ENCODE results near the gene ATP8B3.

Gene ATP8B3

DNA sequence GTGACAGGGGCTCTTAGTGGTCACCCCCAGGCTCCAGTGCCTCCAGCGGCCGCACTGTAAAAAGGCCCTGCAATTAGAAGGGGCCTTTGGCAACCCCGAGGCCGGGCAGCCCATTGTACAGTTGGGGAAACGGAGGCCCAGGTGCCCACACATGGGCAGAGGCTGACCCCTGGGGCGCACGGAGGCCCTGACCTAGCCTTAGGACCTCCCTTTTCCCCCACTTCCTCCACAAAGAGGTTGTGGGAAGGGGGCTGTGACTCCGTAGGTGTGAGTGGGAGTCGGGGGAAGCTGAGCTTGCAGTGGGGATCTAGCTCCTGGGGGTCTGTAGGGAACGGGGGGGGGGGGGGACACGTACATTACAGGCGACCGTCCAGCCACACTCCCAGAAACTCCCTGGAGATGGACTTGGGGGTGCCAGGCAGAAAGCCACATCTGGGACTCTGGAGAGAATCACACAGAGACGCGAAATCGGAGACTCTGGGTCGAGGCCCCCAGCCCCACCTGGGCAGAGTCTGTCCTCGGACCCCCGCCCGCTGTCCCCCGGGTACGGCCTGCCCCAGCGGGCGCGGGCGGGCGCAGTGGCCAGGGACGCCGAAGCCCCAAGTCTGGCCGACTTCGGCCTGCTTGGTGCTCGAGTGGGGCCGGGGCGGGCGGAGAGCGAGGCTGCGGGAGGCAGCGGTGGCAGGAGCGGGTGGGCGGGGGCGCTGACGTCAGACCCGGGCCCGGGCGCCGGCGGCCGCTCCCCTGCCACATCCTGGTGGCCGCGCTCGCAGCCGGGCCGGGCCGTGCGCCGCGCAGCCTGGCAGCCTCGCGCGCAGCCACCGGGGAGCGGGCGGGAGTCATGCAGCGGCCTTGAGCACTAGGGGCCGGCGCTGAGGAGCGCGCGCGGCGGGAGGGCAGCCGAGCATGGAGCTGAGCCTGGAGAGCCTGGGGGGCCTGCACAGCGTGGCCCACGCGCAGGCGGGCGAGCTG is 59.0 kb downstream of the ATP8B3 start, which contains the start of gene ONECUT3:
Gene ONECUT3 (plus strand): TSS at position 750 of the 972 bp plus-strand sequence. CDS start 157 bp downstream, at position 907.
- no peak for DNase-seq

DNA sequence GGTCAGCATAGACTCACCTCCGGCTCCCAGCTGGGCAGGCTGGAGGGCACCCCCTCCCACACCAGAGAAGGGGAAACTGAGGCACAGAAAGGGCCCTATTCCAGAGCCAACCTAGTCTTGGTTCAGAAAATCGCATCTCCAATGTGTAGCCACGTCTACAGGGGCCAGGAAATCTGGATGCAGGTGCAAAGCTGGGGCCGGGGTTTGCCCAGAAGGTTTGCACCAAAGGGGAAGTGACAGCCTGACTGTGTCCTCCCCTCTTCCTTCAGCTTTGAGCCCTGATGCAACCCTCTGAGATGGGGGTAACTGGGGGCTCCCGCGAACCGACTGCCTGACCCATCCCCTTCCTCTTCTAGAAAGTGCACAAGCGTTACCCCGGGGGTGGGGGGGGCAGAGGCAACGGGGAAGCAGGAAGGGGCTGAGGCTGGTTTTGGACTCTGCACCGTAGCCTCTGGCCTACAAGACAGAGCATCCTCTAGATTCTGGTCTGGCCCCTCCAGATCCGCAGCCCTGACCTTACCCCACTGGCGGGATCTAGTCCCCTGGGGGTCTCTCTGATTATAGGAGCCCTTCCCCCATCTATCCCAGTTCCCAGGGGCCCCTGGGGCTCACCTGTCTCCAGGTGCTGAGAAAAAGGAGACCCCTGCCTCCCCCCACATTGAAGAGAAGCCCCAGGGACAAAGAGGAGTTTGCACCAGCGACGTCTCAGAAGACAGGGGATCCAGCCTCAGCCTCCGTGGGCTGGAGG is 59.9 kb downstream of the ATP8B3 start:
- no peak for DNase-seq

- DNase-seq, result no peak
Observed at GRCh38 chr19:1751367-1752008, 60.6 kb downstream of the ATP8B3 start.

DNA sequence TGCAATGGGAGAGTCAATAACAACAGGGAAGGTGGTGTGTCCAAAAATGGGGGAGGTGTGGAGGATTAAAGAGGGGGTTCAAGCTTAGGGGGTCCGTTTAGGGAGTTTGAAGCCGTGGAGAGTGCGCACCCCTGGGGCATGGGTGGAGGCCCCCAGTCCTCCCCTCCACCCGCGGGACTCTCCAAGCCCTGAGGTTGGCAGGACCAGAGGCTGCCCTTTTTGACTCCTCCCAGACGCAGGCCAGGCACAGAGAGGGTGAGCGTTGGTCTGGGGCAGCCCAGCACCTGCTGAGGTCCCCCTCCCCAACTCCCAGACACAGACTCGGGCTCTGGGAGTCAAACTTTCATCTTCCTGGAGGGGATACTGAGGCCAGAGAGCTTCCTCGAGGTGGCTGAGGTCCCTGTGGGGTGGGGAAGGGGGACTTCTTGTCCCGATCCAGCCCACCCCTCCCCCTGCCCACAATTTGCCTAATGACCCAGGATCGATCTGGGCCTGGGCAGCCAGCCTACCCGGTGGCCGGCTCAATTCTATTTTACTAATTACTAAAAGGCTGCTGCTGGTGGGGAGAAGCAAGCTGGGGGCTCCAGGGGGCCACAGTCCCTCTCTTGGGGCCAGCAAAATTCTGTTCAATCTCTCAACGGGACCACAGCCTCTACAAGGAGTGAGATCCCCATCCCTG is 61.6 kb downstream of the ATP8B3 start:
- no peak for DNase-seq

DNA sequence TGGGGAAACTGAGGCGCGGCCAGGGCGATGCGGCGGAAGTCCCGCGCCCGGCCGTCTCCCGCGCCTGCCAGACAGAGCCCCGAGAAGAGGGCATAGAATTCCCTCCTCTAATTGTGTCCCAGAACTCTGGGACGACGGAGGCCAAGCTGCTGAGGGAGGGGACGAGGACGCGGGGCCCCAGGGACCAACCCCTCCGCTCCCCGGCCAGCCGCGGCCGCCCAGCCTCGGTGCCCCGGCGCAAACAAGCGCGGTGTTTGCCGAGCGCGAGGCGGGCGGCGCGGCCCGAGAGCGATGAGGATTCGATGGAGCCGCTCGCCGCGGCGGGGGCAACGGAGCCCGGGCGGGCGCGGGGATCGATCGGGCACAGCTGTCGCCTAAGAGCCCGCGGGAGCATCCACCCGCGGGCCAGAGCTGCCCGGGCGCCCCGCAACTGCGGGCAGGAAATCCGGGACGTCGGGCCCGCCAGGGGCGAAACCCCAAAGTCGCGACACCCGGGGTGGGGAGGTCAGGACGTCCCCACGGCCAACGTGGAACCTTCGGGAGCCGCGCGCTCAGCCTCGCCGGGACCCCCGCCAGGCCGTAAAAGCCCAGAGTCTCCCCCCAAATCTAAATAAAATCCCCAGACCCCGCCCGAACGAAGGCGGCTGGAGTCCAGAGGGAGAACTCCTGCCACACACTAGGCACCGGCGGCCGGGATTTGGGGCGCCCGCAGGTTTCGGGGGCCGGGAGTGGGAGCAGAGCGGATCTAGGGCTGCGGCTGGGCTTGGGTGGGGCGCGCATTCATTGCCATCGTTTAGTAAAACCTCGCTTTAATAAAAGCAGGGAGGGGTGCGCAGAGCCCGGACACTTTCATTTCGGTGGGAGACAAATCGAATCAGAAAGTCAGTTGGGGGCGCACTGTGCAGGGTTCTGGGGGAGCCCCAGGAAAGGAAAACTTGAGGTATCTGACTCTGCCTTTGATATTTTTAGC is 62.4 kb downstream of the ATP8B3 start:
- no peak for DNase-seq

GRCh38 chr19:1748873-1749341 is 63.2 kb downstream of the ATP8B3 start:
- no peak for DNase-seq

GRCh38 chr19:1748115-1748872 is 63.8 kb downstream of the ATP8B3 start:
- no peak for DNase-seq

DNA sequence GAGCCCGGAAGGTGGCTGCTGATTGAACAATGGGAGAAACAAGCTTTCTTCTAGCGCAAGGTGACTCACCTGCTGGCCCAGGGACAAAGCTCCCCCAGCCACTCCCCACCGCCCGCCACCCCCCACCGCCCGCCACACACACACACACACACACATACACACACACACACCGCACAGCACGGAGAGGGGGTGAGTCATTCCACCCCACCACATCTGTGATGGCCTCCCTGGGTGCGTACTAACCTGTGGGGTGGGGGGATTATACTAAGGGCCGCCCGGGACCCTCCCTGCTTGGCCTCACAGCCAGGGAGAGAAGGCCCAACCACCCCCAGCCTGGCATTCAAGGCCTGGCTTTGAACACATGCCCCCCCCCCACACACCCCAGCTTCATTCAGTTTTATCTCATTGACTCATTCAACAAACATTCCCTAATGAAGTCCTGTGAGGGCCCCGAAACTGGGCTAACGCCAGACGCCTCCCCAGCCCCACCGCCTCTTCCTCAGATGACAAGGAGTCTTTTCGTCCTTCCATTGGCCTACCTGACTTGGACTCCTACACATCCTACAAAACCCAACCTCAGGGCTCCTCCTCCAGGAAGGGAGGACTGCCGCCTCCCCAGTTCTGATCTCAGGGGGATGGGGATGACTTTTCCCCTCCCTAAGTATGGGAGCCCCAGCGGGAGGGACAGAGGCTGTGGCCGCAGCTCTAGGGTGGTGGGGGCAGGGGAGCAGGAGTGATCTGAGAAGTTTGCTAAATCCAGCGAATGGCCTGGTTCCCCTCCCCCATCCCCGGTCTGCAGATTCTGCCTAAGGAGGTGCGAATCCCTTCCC is 64.6 kb downstream of the ATP8B3 start:
- DNase-seq, result no peak

- DNase-seq, result no peak
Observed at GRCh38 chr19:1746401-1747284, 65.4 kb downstream of the ATP8B3 start.

DNA sequence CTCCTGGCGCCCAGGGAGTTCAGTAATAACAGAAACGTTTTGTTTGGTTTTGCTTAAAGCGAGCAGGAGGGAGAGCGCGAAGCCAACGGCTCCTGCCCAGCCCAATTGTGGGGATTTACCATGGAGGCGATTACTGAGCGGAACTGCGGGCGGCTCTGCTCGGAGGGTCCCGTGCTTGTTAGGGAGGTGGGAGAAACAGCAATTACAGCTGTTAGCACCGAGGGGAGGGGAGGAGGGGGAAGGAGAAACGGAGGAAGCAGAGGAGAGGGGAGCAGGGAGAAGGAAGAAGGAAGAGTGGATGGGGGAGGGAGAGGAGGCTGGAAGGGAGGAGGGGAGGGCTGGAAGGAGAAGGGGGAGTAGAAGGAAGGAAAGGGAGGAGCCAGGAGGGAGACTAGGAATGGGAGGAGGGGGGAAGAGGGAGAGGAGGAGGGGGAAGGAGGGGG is 66.5 kb downstream of the ATP8B3 start:
- DNase-seq, result no peak

GRCh38 chr19:1744822-1745563 is 67.1 kb downstream of the ATP8B3 start:
- no peak for DNase-seq

- DNase-seq, result no peak
Observed at GRCh38 chr19:1744133-1744665, 67.9 kb downstream of the ATP8B3 start.

GRCh38 chr19:1742989-1743696 is 68.9 kb downstream of the ATP8B3 start:
- no peak for DNase-seq

DNA sequence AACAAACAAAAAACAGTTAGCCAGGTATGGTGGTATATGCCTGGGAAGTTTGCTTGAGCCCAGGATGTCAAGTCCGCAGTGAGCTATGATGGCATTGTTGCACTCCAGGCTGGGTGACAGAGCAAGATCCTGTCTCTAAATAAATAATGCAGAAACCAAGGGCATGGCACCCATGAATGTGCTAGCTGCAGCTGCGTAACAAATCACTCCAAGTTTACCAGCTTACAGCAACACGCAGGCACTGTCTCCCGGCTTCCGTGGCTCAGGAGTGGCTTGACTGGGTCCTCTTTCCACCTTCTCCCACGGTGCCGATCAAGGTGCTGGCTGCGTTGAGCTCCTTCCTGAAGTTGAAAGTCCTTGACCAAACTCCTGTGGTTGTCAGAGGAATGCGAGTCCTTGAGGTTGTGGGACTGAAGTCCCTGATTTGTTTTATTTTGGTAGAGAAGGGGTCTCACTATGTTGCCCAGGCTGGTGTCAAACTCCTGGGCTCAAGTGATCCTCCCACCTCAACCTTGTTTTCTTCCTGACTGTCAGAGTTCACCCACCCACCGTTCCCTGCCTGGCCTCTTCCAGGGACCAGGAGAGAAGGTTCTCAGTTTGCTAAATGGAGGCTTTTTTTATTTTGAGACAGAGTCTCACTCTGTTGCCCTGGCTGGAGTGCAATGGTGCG is 72.0 kb downstream of the ATP8B3 start:
- DNase-seq, result no peak

- DNase-seq, result no peak
Observed at GRCh38 chr19:1736927-1737326, 75.1 kb downstream of the ATP8B3 start.

DNA sequence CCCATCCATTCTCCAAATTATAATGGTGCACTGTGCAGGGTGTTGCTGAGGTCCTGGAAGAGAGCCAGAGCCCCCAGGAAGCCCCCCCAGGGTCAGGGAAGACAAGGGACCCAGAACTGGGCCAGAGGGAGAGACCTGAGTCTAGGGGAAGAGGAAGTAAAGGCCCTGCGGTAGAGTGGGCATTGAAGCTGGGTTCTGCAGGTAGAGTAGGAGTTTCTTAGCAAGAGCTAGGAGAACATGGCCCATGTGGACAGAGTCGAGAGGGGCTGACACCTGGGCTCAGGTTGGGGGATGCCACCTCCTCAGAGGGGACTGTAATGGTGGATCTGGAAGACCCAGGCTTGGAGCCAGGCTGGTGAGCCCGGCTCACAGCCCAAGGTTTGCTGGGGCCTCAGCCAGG is 75.8 kb downstream of the ATP8B3 start:
- no peak for DNase-seq
